Measurements from ENCODE around the gene PAK5.

- TF ChIP-seq, protein P1, sequence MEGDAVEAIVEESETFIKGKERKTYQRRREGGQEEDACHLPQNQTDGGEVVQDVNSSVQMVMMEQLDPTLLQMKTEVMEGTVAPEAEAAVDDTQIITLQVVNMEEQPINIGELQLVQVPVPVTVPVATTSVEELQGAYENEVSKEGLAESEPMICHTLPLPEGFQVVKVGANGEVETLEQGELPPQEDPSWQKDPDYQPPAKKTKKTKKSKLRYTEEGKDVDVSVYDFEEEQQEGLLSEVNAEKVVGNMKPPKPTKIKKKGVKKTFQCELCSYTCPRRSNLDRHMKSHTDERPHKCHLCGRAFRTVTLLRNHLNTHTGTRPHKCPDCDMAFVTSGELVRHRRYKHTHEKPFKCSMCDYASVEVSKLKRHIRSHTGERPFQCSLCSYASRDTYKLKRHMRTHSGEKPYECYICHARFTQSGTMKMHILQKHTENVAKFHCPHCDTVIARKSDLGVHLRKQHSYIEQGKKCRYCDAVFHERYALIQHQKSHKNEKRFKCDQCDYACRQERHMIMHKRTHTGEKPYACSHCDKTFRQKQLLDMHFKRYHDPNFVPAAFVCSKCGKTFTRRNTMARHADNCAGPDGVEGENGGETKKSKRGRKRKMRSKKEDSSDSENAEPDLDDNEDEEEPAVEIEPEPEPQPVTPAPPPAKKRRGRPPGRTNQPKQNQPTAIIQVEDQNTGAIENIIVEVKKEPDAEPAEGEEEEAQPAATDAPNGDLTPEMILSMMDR (IDR thresholded peaks at IDR 0.05): no peak
- no peak for TF ChIP-seq POLR2A (IDR thresholded peaks at IDR 0.05)
- TF ChIP-seq EP300 (IDR thresholded peaks at IDR 0.05): no peak
Measured at GRCh38 chr20:9630554-9630953, 208.3 kb downstream of the PAK5 start.
